ENCODE measurements around the gene GMIP.

The GMIP gene

GRCh38 chr19:19637523-19638251 is 5.8 kb downstream of the GMIP start:
- DNase-seq (ENCODE audit: insufficient read length, low spot score) (no peak), FAIRE-seq (no peak)
- no peak for TF ChIP-seq SPI1 (IDR thresholded peaks at IDR 0.05; ENCODE audit: low read depth, low read length)
- no peak for TF ChIP-seq POLR2A (IDR thresholded peaks at IDR 0.05; ENCODE audit: low read depth, low read length)
- no peak for TF ChIP-seq TAF1 (IDR thresholded peaks at IDR 0.05; ENCODE audit: low read depth, low read length)
- no peak for TF ChIP-seq PAX5 (IDR thresholded peaks at IDR 0.05; ENCODE audit: insufficient read depth, low read length, severe bottlenecking)

- no peak for FAIRE-seq
- DNase-seq (ENCODE audit: insufficient read length, low spot score) = no peak
- TF ChIP-seq POLR2AphosphoS5 (IDR thresholded peaks at IDR 0.05; ENCODE audit: low read depth, low read length) (no peak), POU2F2 (IDR thresholded peaks at IDR 0.05; ENCODE audit: low read depth, low read length) (no peak), TAF1 (IDR thresholded peaks at IDR 0.05; ENCODE audit: low read depth, low read length) (no peak), SPI1 (IDR thresholded peaks at IDR 0.05; ENCODE audit: low read depth, low read length) (no peak), PAX5 (IDR thresholded peaks at IDR 0.05; ENCODE audit: insufficient read depth, low read length, severe bottlenecking) (no peak), POLR2A (IDR thresholded peaks at IDR 0.05; ENCODE audit: low read depth, low read length) (no peak)
Measured at GRCh38 chr19:19637186-19637522, 6.3 kb downstream of the GMIP start.

GRCh38 chr19:19636573-19637185 is 6.8 kb downstream of the GMIP start:
- FAIRE-seq (no peak), DNase-seq (ENCODE audit: insufficient read length, low spot score) (no peak)
- no peak for TF ChIP-seq POLR2AphosphoS5 (IDR thresholded peaks at IDR 0.05; ENCODE audit: low read depth, low read length)
- TF ChIP-seq SPI1 (IDR thresholded peaks at IDR 0.05; ENCODE audit: low read depth, low read length) = no peak
- TF ChIP-seq TAF1 (IDR thresholded peaks at IDR 0.05; ENCODE audit: low read depth, low read length) = no peak
- TF ChIP-seq POLR2A (IDR thresholded peaks at IDR 0.05; ENCODE audit: low read depth, low read length) = no peak
- no peak for TF ChIP-seq PAX5 (IDR thresholded peaks at IDR 0.05; ENCODE audit: insufficient read depth, low read length, severe bottlenecking)
- no peak for TF ChIP-seq POU2F2 (IDR thresholded peaks at IDR 0.05; ENCODE audit: low read depth, low read length)

DNA sequence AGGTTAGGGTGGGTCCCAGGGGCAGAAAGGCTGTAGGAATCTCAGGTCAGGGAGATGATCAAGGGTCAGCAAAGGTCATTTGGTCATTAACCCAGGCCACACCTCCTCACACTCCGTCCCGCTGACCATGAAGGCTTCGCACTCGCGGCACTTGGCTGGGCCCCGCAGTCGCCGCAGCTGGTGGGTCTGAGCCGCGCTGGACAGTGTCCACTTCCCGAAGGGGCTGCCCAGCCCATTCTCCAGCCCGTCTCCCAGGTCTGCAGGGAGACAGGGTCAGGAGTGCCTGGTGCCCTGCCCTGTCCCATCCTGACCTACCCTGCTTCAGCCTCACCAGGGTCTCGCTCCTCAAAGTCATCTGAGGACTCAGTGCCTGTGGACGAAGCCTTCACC is 8.1 kb downstream of the GMIP start:
- DNase-seq (ENCODE audit: insufficient read length, low spot score) = no peak
- FAIRE-seq = no peak

GRCh38 chr19:19634516-19635312 is 8.7 kb downstream of the GMIP start:
- TF ChIP-seq POLR2A (IDR thresholded peaks at IDR 0.05; ENCODE audit: low read depth, low read length) = no peak
- FAIRE-seq (no peak), DNase-seq (ENCODE audit: insufficient read length, low spot score) (no peak)

More for the DNA sequence above, 8.1 kb downstream of the GMIP start:
- no peak for TF ChIP-seq POLR2AphosphoS5 (IDR thresholded peaks at IDR 0.05; ENCODE audit: low read depth, low read length)
- TF ChIP-seq SPI1 (IDR thresholded peaks at IDR 0.05; ENCODE audit: low read depth, low read length) = no peak
- TF ChIP-seq POLR2A (IDR thresholded peaks at IDR 0.05; ENCODE audit: low read depth, low read length) = no peak
- TF ChIP-seq PAX5 (IDR thresholded peaks at IDR 0.05; ENCODE audit: insufficient read depth, low read length, severe bottlenecking) = no peak
- TF ChIP-seq TAF1 (IDR thresholded peaks at IDR 0.05; ENCODE audit: low read depth, low read length) = no peak
- no peak for TF ChIP-seq POU2F2 (IDR thresholded peaks at IDR 0.05; ENCODE audit: low read depth, low read length)

DNA sequence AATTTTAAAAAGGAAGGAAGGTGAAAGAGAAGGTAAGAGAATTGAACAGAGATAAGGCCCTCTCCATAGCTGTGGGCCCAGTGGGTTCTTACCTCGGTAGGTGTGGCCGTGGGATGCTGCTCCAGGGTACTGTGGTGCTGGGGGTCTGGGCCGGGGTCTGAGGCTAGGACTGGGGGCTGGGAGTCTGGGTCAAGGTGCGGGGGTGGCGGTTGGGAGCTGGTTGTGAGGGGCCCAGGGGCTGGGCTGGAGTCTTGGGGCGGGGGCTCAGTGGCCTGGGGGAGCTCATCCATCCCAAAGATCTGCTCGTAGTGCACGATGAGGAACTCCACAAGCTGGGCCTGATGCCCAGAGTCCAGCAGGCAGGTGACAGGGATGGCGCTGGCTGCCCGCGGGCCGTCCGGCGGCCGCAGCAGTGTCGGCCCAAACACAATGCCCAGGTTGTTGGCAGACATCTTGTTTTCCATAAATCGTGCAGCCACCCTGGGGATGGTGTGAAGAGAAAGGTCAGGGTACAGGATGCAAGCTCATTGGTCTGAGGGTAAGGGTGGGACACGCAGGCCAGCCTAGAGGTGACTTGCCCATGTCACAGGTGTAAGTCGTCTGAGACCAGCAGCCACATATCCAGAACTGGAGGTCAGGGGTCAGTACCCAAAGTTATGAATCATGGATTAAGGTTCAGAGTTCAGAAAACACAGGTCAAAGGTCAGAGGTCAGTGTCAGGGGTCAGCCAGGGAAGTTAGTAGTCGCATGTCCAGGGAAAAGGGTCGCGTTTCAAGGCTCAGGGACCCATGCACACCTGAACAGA is 9.5 kb downstream of the GMIP start:
- no peak for TF ChIP-seq SPI1 (IDR thresholded peaks at IDR 0.05; ENCODE audit: low read depth, low read length)
- TF ChIP-seq POU2F2 (IDR thresholded peaks at IDR 0.05; ENCODE audit: low read depth, low read length) = no peak
- TF ChIP-seq POLR2A (IDR thresholded peaks at IDR 0.05; ENCODE audit: low read depth, low read length) = no peak
- no peak for TF ChIP-seq POLR2AphosphoS5 (IDR thresholded peaks at IDR 0.05; ENCODE audit: low read depth, low read length)
- TF ChIP-seq TAF1 (IDR thresholded peaks at IDR 0.05; ENCODE audit: low read depth, low read length) = no peak
- TF ChIP-seq PAX5 (IDR thresholded peaks at IDR 0.05; ENCODE audit: insufficient read depth, low read length, severe bottlenecking) = no peak
- FAIRE-seq = no peak

GRCh38 chr19:19632661-19633060 is 10.8 kb downstream of the GMIP start:
- DNase-seq (ENCODE audit: insufficient read length, low spot score) = no peak
- no peak for FAIRE-seq
- TF ChIP-seq POLR2AphosphoS5 (IDR thresholded peaks at IDR 0.05; ENCODE audit: low read depth, low read length) (peak; percentile 49; the same call in 1 of the 2 replicates), SPI1 (IDR thresholded peaks at IDR 0.05; ENCODE audit: low read depth, low read length) (no peak), POLR2A (IDR thresholded peaks at IDR 0.05; ENCODE audit: low read depth, low read length) (no peak)

More for the DNA sequence above, 9.5 kb downstream of the GMIP start:
- DNase-seq (ENCODE audit: insufficient read length, low spot score) = no peak

DNA sequence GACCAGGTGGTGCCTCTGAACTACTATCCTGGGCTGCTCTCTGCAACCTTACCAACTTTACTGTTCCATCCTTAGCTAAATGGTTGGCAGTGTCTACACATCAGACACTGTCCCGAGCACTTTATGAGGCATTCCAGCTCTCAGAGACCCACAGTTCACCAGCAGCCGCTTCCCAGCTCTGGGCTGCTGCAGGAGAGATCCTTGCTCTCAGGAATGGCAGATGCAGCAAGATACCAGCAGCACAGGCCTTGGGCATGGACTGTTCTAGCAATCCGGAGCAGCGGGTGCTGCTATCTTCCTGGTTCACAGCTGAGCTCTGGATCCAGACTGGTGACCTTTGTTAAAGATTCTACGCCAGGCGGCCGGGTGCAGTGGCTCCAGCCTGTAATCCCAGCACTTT is 12.1 kb downstream of the GMIP start:
- DNase-seq (ENCODE audit: insufficient read length, low spot score) (no peak), FAIRE-seq (no peak)
- TF ChIP-seq POU2F2 (IDR thresholded peaks at IDR 0.05; ENCODE audit: low read depth, low read length) (no peak), POLR2AphosphoS5 (IDR thresholded peaks at IDR 0.05; ENCODE audit: low read depth, low read length) (no peak), POLR2A (IDR thresholded peaks at IDR 0.05; ENCODE audit: low read depth, low read length) (no peak), TAF1 (IDR thresholded peaks at IDR 0.05; ENCODE audit: low read depth, low read length) (no peak), PAX5 (IDR thresholded peaks at IDR 0.05; ENCODE audit: insufficient read depth, low read length, severe bottlenecking) (no peak), SPI1 (IDR thresholded peaks at IDR 0.05; ENCODE audit: low read depth, low read length) (no peak)

GRCh38 chr19:19630426-19630825 is 13.0 kb downstream of the GMIP start:
- no peak for DNase-seq (ENCODE audit: insufficient read length, low spot score)
- TF ChIP-seq TAF1 (IDR thresholded peaks at IDR 0.05; ENCODE audit: low read depth, low read length) = no peak
- TF ChIP-seq PAX5 (IDR thresholded peaks at IDR 0.05; ENCODE audit: insufficient read depth, low read length, severe bottlenecking) = no peak
- TF ChIP-seq POU2F2 (IDR thresholded peaks at IDR 0.05; ENCODE audit: low read depth, low read length) = no peak
- TF ChIP-seq SPI1 (IDR thresholded peaks at IDR 0.05; ENCODE audit: low read depth, low read length) = no peak
- no peak for TF ChIP-seq POLR2AphosphoS5 (IDR thresholded peaks at IDR 0.05; ENCODE audit: low read depth, low read length)
- TF ChIP-seq POLR2A (IDR thresholded peaks at IDR 0.05; ENCODE audit: low read depth, low read length) = no peak
- FAIRE-seq = no peak
